Measurements from ENCODE around the gene PPFIBP2. TPM values are rescaled to one million over a fixed set of nuclear protein-coding genes. Genes with fewer than 3 reads are reported as not detected.

Gene PPFIBP2
- total and polyA plus RNA-seq, 12 donors: 6.4 to 40.7 (median 21.4) TPM

DNA sequence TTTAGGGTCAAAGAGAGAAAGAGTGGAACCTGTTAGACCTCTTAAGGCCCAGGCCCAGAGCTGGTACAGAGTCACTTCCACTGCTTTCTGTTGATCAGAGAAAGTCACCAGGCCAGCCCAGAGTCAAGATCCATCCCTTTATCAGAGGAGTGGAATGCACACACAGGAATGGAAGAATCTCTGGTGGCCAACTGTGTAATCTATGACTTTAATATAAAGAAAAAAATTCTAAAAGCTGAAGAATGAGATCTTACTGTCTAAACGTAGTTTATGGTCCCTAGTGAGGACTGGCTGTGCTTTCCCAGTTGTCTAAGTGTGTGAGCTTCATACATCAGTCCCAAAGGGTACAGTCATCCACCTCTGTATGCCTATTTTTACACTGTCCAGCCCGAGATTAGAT is 51.0 kb downstream of the PPFIBP2 start:
- intact Hi-C loops (cut with DNase I): no loop called here
- no peaks in the 10 kb centered on the region for H3K27me3 ChIP-seq

DNA sequence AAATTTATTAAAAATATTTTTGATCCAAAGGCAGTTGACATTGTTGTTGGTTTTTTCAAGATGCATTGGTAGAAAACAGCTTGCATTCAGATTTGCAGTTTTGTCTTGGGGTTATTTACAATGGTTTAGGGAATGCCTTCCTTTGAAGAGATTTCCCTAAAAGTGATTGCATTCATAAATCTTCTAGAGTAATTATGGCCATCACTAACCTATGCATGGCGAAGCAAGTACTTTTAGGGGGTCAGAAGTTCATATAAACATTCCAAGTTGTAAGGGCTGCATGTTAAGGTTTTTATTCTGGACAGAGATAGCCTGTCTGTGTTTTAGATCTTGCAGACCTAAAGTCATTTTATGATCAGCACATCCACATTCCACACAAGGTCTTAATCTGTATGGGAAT is 53.5 kb downstream of the PPFIBP2 start:
- 70 to 80% methylated on average over 1 of the region's 1 CpG for WGBS, 2 donors
- H3K27me3 ChIP-seq: no peaks in the 10 kb centered on the region
- H3K27ac ChIP-seq: no peak overlapping the region
- no peak overlapping the region for H3K4me3 ChIP-seq
- peaks cover 0 to 14% (median 0%) of the 10 kb centered on the region in 9 donors for H3K36me3 ChIP-seq
- no peak for DNase-seq
- peaks cover 0 to 4% (median 0%) of the 10 kb centered on the region in 11 donors for H3K9me3 ChIP-seq
- TF ChIP-seq, protein P1, sequence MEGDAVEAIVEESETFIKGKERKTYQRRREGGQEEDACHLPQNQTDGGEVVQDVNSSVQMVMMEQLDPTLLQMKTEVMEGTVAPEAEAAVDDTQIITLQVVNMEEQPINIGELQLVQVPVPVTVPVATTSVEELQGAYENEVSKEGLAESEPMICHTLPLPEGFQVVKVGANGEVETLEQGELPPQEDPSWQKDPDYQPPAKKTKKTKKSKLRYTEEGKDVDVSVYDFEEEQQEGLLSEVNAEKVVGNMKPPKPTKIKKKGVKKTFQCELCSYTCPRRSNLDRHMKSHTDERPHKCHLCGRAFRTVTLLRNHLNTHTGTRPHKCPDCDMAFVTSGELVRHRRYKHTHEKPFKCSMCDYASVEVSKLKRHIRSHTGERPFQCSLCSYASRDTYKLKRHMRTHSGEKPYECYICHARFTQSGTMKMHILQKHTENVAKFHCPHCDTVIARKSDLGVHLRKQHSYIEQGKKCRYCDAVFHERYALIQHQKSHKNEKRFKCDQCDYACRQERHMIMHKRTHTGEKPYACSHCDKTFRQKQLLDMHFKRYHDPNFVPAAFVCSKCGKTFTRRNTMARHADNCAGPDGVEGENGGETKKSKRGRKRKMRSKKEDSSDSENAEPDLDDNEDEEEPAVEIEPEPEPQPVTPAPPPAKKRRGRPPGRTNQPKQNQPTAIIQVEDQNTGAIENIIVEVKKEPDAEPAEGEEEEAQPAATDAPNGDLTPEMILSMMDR (IDR thresholded peaks at IDR 0.05): no peak
- ATAC-seq: no peak
- H3K4me1 ChIP-seq: peaks cover 0 to 9% (median 6%) of the 10 kb centered on the region in 9 donors
- intact Hi-C loops (cut with DNase I): no loop called here

More for the DNA sequence above, 51.0 kb downstream of the PPFIBP2 start:
- Histone ChIP-seq H3K27ac (no peak overlapping the region), H3K9me3 (peaks cover 0 to 4% (median 0%) of the 10 kb centered on the region in 11 donors), H3K4me3 (no peak overlapping the region), H3K4me1 (no peaks in the 10 kb centered on the region), H3K36me3 (peaks cover 0 to 14% (median 0%) of the 10 kb centered on the region in 9 donors)
- ATAC-seq (no peak), DNase-seq (no peak)
- TF ChIP-seq, protein P1 (IDR thresholded peaks at IDR 0.05): no peak
- WGBS, 2 donors: 40 to 44% methylated on average over 2 of the region's 2 CpGs

DNA sequence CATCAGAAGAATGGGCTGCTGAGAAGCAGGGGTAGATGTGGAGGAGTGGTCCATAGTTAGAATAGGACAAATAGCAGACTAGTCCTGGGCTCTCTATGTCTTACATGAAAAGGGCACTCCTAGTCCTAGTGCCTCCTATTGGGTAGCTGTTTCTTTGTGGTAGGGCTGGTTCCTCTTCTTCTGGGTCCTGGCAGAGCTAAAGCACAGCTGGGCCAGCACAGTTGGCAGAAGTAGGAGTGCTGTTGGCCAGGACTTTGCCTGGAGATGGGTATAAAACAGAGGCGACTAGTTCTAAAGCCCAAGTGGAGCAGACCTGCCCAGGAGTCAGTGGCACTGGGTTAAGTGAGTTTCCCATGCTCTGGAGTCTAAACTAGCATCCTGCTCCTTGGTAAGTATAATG is 55.2 kb downstream of the PPFIBP2 start:
- peaks cover 0 to 11% (median 8%) of the 10 kb centered on the region in 9 donors for H3K4me1 ChIP-seq
- H3K9me3 ChIP-seq: peaks cover 0 to 4% (median 0%) of the 10 kb centered on the region in 11 donors
- ATAC-seq (peak in 1 of 8 donors; percentile 36), DNase-seq (no peak)
- peaks cover 0 to 3% (median 0%) of the 10 kb centered on the region in 7 donors for H3K27me3 ChIP-seq
- peaks cover 0 to 14% (median 0%) of the 10 kb centered on the region in 9 donors for H3K36me3 ChIP-seq
- no peak overlapping the region for H3K4me3 ChIP-seq
- intact Hi-C loops (cut with DNase I): no loop called here
- 59 to 70% methylated on average over 1 of the region's 1 CpG for WGBS, 2 donors
- H3K27ac ChIP-seq: no peak overlapping the region
- TF ChIP-seq, protein P1 (IDR thresholded peaks at IDR 0.05): no peak

DNA sequence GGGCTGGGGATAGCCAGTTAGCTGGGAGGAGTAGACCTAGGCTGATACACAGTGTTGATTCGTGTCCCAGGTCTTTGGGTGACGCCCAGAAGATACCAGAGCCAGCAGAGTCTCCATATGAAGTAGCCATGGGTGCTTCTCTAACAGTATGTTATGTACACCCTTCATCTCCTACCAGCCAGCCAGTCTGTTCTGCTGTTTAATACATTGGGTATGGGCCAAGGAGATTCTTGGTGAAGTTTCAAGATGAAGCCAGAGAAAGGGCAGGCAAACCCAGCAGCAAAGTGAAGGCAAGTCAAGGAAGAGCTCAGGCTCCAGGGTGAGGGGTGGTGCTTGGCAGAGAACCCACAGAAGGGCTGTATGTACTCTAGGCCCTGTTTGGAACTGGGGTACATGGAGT is 56.4 kb downstream of the PPFIBP2 start:
- Histone ChIP-seq H3K27me3 (peaks cover 0 to 14% (median 0%) of the 10 kb centered on the region in 7 donors), H3K9me3 (peaks cover 0 to 4% (median 0%) of the 10 kb centered on the region in 11 donors), H3K4me3 (no peak overlapping the region), H3K36me3 (peaks cover 0 to 14% (median 0%) of the 10 kb centered on the region in 9 donors), H3K4me1 (peaks cover 0 to 17% (median 8%) of the 10 kb centered on the region in 9 donors), H3K27ac (no peak overlapping the region)
- 81 to 96% methylated on average over 2 of the region's 2 CpGs for WGBS, 2 donors
- TF ChIP-seq, protein P1 (IDR thresholded peaks at IDR 0.05): no peak
- no peak for ATAC-seq
- intact Hi-C loops (cut with DNase I): loop anchor here in 9 of 10 donors (2.0 to 10.0 kb wide), 7 partner anchors 42 to 97 kb away; partner anchors contain the start of gene PPFIBP2 (in 2 of the 9)
- DNase-seq: no peak

Data from heart right ventricle (tissue), 16 donors.